WTC11 (cell line): Measurements from ENCODE around the gene TLX1. TPM values are rescaled to one million over a fixed set of nuclear protein-coding genes. Genes with fewer than 3 reads are reported as not detected.
A peak's percentile ranks its signal among the peaks of the same experiment; 100 is the strongest.

Experiments used
- ATAC-seq: fragments of 200-7000 bp; cut with Tn5 transposase; 2 replicates; pipeline ENCODE4 v1.10.0; 2021; ENCODE audit warnings: mild to moderate bottlenecking, moderate library complexity
- CTCF ChIA-PET: fragments of 300-600 bp; sonication (Branson Sonifier 250); formaldehyde crosslinking; loops from one replicate; lab custom pipeline; 2021; ENCODE audit warnings: antibody characterized with exemption; lab: Charles Lee
- POLR2A ChIA-PET: fragments of 350-600 bp; sonication (Branson Sonifier 250); formaldehyde crosslinking; loops from one replicate; lab custom pipeline; 2021; ENCODE audit warnings: antibody characterized with exemption; lab: Charles Lee
- DNase-seq: peaks from one replicate; pipeline ENCODE4 v3.0.0; 2021; ENCODE audit warnings: low spot score
- H3K27ac Mint-ChIP-seq: 2 replicates; pipeline ENCODE4 v1.8.0; 2021; ENCODE audit warnings: mixed read lengths
- H3K27me3 Mint-ChIP-seq: 2 replicates; pipeline ENCODE4 v1.8.0; 2021; ENCODE audit warnings: low read depth, mild to moderate bottlenecking, moderate library complexity, mixed read lengths
- H3K36me3 Mint-ChIP-seq: 2 replicates; pipeline ENCODE4 v1.8.0; 2021; ENCODE audit warnings: mixed read lengths
- H3K4me1 Mint-ChIP-seq: 2 replicates; pipeline ENCODE4 v1.8.0; 2022; ENCODE audit warnings: mixed read lengths
- H3K4me3 Mint-ChIP-seq: 2 replicates; pipeline ENCODE4 v1.8.0; 2021; ENCODE audit warnings: mild to moderate bottlenecking, moderate library complexity, mixed read lengths
- H3K9me3 Mint-ChIP-seq: 2 replicates; pipeline ENCODE4 v1.8.0; 2021; ENCODE audit warnings: mixed read lengths
- ETV6 ChIP-seq: sonication (generic); formaldehyde crosslinking; IDR thresholded peaks from 2 replicates; pipeline ENCODE4 v1.8.1; 2022; ENCODE audit warnings: mild to moderate bottlenecking, missing genetic modification reagents
- FOXK1 ChIP-seq: sonication (generic); formaldehyde crosslinking; IDR thresholded peaks from 2 replicates; pipeline ENCODE4 v1.8.0; 2022; ENCODE audit warnings: mild to moderate bottlenecking, moderate library complexity, missing genetic modification reagents
- HMGA2 ChIP-seq: fragments of 250-450 bp; sonication (Bioruptor Pico); IDR thresholded peaks from 2 replicates; pipeline ENCODE4 v1.4.0; 2021; ENCODE audit warnings: mild to moderate bottlenecking, moderate library complexity
- NR3C1 ChIP-seq: sonication (generic); formaldehyde crosslinking; conservative IDR thresholded peaks from 2 replicates; pipeline ENCODE4 v1.8.1; 2023; ENCODE audit warnings: low read depth, mild to moderate bottlenecking, missing genetic modification reagents
- ZNF423 ChIP-seq: fragments of 250-450 bp; sonication (Bioruptor Pico); IDR thresholded peaks from 2 replicates; pipeline ENCODE4 v2.1.2; 2022; ENCODE audit warnings: mild to moderate bottlenecking, moderate library complexity
- total RNA-seq: library from RNA; stranded (reverse); gene quantifications from 3 replicates; pipeline ENCODE4 v1.2.3, GENCODE V29; 2021
- TF ChIP-seq, protein P1 (sequence below): sonication (generic); formaldehyde crosslinking; IDR thresholded peaks from 2 replicates; pipeline ENCODE4 v1.8.1; 2022; ENCODE audit warnings: low read depth, missing genetic modification reagents, borderline replicate concordance
- TF ChIP-seq, protein P2 (sequence below): sonication (generic); formaldehyde crosslinking; IDR thresholded peaks from 2 replicates; pipeline ENCODE4 v1.8.0; 2022; ENCODE audit warnings: mild to moderate bottlenecking, missing genetic modification reagents
- TF ChIP-seq, protein P3 (sequence below): fragments of 250-450 bp; sonication (Bioruptor Pico); IDR thresholded peaks from 2 replicates; pipeline ENCODE4 v1.9.0; 2021; ENCODE audit warnings: mild to moderate bottlenecking, borderline replicate concordance
- TF ChIP-seq, protein P4 (sequence below): fragments of 200-600 bp; IDR thresholded peaks from 2 replicates; pipeline ENCODE4 v1.8.0; 2022; ENCODE audit warnings: antibody characterized with exemption

Gene TLX1
- total RNA-seq, 1 experiment from 2014 or later, result 4.6 TPM

DNA sequence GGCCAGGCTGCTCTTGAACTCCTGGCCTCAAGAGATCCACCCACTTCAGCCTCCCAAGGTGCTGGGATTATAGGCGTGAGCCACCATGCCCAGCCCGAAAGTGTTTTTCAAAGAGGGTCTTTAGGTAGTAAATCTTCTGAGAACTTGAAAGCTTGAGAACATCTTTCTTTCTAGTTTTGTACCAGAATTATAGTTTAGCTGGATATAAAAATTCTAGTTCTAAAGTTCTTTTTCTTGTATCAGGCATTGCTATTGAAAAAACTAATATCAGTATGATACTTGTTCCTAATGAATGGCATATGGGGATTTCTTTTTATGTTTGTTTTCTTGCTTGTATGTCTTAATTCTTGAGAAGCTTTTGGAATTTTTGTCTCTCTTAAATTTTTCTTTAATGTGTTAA, 43.2 kb downstream of the TLX1 start (continued):
- TF ChIP-seq, protein P1, sequence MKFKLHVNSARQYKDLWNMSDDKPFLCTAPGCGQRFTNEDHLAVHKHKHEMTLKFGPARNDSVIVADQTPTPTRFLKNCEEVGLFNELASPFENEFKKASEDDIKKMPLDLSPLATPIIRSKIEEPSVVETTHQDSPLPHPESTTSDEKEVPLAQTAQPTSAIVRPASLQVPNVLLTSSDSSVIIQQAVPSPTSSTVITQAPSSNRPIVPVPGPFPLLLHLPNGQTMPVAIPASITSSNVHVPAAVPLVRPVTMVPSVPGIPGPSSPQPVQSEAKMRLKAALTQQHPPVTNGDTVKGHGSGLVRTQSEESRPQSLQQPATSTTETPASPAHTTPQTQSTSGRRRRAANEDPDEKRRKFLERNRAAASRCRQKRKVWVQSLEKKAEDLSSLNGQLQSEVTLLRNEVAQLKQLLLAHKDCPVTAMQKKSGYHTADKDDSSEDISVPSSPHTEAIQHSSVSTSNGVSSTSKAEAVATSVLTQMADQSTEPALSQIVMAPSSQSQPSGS (CRISPR knock-in tag), result no peak

DNA sequence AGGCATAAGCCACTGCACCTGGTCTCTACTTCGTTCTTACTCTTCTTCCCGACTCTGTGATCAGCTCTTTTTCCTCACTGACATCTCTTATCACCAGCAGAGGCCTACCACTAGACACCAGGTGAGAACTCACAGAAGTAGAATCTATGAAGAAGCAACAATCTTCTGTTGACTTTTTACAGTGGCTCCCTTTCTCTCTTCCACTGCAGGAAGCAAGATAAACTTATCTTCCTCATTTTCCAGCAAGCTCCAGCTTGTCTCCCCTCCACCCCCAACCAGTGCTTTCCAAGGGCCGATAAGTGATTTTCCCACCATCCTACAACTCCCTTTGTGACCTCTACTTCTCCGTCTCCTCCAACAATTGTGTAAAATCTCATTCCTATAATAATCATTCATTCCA, 45.5 kb downstream of the TLX1 start:
- ATAC-seq (no peak), DNase-seq (no peak)
- peaks cover 4% of the 10 kb centered on the region for H3K27me3 Mint-ChIP-seq
- no peaks in the 10 kb centered on the region for H3K4me1 Mint-ChIP-seq
- POLR2A ChIA-PET, result no interaction called here
- CTCF ChIA-PET, result interaction anchor here (1.8 to 3.4 kb wide), 2 partner anchors 15 to 37 kb away, joined by 6 to 12 read pairs; no protein-coding TSS in a partner anchor
- peaks cover 25% of the 10 kb centered on the region for H3K9me3 Mint-ChIP-seq
- no peak overlapping the region for H3K4me3 Mint-ChIP-seq
- no peak overlapping the region for H3K27ac Mint-ChIP-seq
- H3K36me3 Mint-ChIP-seq, result peaks cover 12% of the 10 kb centered on the region; the same call in 1 of the 2 replicates
- TF ChIP-seq HMGA2 (no peak), NR3C1 (CRISPR knock-in tag) (no peak)

DNA sequence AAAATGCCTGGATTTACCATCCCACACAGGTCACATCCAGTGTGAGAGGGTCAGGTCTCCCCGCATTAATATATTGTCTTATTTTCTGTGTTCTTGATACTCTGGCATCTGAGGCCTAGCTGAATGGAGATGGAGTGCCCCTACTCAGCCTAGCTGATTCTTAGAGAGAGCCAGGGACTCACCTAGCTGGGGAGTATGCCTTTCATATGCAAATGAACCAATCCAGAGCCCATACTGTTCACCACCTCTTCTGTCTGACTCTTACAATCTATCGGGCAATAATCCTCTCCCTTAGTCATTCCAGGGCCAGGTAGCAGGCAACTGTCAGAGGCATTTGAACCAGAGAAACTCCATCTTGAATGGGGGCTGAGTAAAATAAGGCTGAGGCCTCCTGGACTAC, 51.8 kb downstream of the TLX1 start:
- POLR2A ChIA-PET, result interaction anchor here (1.2 kb wide), 1 partner anchor 140 kb away, joined by 3 read pairs; no protein-coding TSS in a partner anchor

DNA sequence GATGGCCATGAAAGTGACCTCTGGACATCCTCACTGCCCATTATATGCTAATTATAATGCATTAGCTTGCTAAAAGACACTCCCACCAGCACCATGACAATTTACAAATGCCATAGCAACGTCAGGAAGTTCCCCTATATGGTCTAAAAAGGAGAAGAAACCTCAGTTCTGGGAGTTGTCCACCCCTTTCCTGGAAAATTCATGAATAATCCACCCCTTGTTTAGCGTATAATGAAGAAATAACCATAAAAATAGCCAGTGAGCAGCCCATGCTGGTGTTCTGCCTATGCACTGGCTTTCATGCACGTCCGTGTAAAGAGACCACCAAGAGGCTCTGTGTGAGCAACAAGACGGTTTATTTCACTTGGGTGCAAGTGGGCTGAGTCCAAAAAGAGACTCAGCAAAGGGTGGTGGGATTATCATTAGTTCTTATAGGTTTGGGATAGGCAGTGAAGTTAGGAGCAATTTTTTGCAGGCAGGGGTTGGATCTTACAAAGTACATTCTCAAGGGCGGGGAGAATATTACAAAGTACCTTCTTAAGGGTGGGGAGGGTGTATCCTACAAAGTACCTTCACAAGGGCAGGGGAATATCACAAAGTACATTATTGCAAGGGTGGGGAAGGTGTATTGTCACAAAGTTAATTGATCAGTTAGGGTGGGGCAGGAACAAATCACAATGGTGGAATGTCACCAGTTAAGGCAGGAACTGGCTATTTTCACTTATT, 52.5 kb downstream of the TLX1 start:
- DNase-seq (no peak), ATAC-seq (no peak)
- ChIA-PET POLR2A (no interaction called here), CTCF (interaction anchor here (0.6 to 2.0 kb wide), 5 partner anchors 31 to 102 kb away, joined by 3 to 7 read pairs (median 3); no protein-coding TSS in a partner anchor)
- H3K4me3 Mint-ChIP-seq, result no peak overlapping the region
- H3K27me3 Mint-ChIP-seq, result no peaks in the 10 kb centered on the region; the same call in none of the 2 replicates
- TF ChIP-seq, protein P2, sequence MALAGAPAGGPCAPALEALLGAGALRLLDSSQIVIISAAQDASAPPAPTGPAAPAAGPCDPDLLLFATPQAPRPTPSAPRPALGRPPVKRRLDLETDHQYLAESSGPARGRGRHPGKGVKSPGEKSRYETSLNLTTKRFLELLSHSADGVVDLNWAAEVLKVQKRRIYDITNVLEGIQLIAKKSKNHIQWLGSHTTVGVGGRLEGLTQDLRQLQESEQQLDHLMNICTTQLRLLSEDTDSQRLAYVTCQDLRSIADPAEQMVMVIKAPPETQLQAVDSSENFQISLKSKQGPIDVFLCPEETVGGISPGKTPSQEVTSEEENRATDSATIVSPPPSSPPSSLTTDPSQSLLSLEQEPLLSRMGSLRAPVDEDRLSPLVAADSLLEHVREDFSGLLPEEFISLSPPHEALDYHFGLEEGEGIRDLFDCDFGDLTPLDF (CRISPR knock-in tag), result no peak
- no peak for TF ChIP-seq FOXK1 (CRISPR knock-in tag)
- TF ChIP-seq, protein P3, sequence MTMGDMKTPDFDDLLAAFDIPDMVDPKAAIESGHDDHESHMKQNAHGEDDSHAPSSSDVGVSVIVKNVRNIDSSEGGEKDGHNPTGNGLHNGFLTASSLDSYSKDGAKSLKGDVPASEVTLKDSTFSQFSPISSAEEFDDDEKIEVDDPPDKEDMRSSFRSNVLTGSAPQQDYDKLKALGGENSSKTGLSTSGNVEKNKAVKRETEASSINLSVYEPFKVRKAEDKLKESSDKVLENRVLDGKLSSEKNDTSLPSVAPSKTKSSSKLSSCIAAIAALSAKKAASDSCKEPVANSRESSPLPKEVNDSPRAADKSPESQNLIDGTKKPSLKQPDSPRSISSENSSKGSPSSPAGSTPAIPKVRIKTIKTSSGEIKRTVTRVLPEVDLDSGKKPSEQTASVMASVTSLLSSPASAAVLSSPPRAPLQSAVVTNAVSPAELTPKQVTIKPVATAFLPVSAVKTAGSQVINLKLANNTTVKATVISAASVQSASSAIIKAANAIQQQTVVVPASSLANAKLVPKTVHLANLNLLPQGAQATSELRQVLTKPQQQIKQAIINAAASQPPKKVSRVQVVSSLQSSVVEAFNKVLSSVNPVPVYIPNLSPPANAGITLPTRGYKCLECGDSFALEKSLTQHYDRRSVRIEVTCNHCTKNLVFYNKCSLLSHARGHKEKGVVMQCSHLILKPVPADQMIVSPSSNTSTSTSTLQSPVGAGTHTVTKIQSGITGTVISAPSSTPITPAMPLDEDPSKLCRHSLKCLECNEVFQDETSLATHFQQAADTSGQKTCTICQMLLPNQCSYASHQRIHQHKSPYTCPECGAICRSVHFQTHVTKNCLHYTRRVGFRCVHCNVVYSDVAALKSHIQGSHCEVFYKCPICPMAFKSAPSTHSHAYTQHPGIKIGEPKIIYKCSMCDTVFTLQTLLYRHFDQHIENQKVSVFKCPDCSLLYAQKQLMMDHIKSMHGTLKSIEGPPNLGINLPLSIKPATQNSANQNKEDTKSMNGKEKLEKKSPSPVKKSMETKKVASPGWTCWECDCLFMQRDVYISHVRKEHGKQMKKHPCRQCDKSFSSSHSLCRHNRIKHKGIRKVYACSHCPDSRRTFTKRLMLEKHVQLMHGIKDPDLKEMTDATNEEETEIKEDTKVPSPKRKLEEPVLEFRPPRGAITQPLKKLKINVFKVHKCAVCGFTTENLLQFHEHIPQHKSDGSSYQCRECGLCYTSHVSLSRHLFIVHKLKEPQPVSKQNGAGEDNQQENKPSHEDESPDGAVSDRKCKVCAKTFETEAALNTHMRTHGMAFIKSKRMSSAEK (CRISPR knock-in tag), result no peak
- TF ChIP-seq ETV6 (CRISPR knock-in tag), result no peak
- 0 out of 2 replicates have a peak, but pooled peaks cover 3% of the 10 kb centered on the region for H3K36me3 Mint-ChIP-seq
- H3K27ac Mint-ChIP-seq, result no peak overlapping the region
- peaks cover 21% of the 10 kb centered on the region for H3K4me1 Mint-ChIP-seq
- peaks cover 13% of the 10 kb centered on the region for H3K9me3 Mint-ChIP-seq

More for the DNA sequence above, 51.8 kb downstream of the TLX1 start:
- Mint-ChIP-seq H3K27ac (no peak overlapping the region), H3K36me3 (0 out of 2 replicates have a peak, but pooled peaks cover 3% of the 10 kb centered on the region), H3K4me3 (no peak overlapping the region), H3K4me1 (peaks cover 21% of the 10 kb centered on the region), H3K9me3 (peaks cover 14% of the 10 kb centered on the region), H3K27me3 (no peaks in the 10 kb centered on the region; the same call in none of the 2 replicates)
- peak; percentile 100 for ATAC-seq
- 0 out of 2 replicates have a peak, but pooled peaks have one; percentile 7 for TF ChIP-seq ZNF423
- TF ChIP-seq, protein P4, sequence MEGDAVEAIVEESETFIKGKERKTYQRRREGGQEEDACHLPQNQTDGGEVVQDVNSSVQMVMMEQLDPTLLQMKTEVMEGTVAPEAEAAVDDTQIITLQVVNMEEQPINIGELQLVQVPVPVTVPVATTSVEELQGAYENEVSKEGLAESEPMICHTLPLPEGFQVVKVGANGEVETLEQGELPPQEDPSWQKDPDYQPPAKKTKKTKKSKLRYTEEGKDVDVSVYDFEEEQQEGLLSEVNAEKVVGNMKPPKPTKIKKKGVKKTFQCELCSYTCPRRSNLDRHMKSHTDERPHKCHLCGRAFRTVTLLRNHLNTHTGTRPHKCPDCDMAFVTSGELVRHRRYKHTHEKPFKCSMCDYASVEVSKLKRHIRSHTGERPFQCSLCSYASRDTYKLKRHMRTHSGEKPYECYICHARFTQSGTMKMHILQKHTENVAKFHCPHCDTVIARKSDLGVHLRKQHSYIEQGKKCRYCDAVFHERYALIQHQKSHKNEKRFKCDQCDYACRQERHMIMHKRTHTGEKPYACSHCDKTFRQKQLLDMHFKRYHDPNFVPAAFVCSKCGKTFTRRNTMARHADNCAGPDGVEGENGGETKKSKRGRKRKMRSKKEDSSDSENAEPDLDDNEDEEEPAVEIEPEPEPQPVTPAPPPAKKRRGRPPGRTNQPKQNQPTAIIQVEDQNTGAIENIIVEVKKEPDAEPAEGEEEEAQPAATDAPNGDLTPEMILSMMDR, result no peak
- no peak for DNase-seq
- CTCF ChIA-PET, result interaction anchor here (0.6 to 2.2 kb wide), 8 partner anchors 21 to 107 kb away, joined by 3 to 11 read pairs (median 4); no protein-coding TSS in a partner anchor

Other genes starting within 250 kb of the TLX1 start
- 14.3 to 17.3 TPM (median 16.8 TPM) in 3 replicates for gene SLF2, start 218.3 kb upstream of the TLX1 start, total RNA-seq
- 9.7 to 13.0 TPM (median 11.8 TPM) in 3 replicates for gene SEMA4G, start 161.8 kb upstream of the TLX1 start, total RNA-seq
- gene MRPL43, start 143.8 kb upstream of the TLX1 start, total RNA-seq, result 81.0 to 91.3 TPM (median 85.9 TPM) in 3 replicates
- gene TWNK, start 143.8 kb upstream of the TLX1 start, total RNA-seq, result 24.5 to 28.2 TPM (median 26.2 TPM) in 3 replicates
- gene LZTS2, start 131.5 kb upstream of the TLX1 start, total RNA-seq, result 84.6 to 93.1 TPM (median 91.1 TPM) in 3 replicates
- gene PDZD7, start 100.2 kb upstream of the TLX1 start, total RNA-seq, result 1.9 to 2.7 TPM (median 2.6 TPM) in 3 replicates
- gene SFXN3, start 100.1 kb upstream of the TLX1 start, total RNA-seq, result 2.5 to 5.6 TPM (median 3.2 TPM) in 3 replicates
- gene KAZALD1, start 69.3 kb upstream of the TLX1 start, total RNA-seq, result 9.6 to 19.2 TPM (median 10.2 TPM) in 3 replicates
- gene LBX1, start 98.2 kb downstream of the TLX1 start, total RNA-seq, result not detected in 3 replicates
- 20.6 to 22.4 TPM (median 22.2 TPM) in 3 replicates for gene BTRC, start 222.9 kb downstream of the TLX1 start, total RNA-seq